ENCODE results near the gene DENND4A.
A peak's percentile ranks its signal among the peaks of the same experiment; 100 is the strongest.

The DENND4A gene

GRCh38 chr15:65639509-65639908, 152.6 kb downstream of the DENND4A start:
- Mint-ChIP-seq H3K27ac (no peak overlapping the region), H3K4me3 (no peak overlapping the region), H3K27me3 (no peaks in the 10 kb centered on the region), H3K36me3 (ENCODE audit: low read depth) (no peaks in the 10 kb centered on the region), H3K4me1 (peaks cover 9% of the 10 kb centered on the region), H3K9me3 (no peaks in the 10 kb centered on the region)
- DNase-seq (no peak), ATAC-seq (no peak)

DNA sequence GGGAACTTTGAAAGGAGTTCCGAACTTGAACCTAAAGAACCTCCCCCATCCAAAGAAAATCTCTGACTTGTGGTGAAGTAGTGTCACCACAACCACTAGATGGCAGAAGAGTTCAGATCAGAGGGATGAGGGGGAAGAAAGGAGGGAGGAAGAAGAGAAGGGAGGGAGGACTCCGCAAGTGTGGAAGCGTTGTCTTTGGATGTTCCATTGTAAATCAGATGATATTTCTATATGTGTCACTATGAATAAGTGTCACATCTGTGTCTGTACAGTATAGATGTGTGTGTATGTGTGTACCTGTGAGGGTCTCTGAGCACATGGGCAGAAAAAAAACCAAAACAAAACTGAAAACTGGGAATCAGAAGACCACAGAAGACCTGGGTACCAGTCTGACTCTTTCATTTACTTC, 153.4 kb downstream of the DENND4A start:
- H3K27me3 Mint-ChIP-seq = no peaks in the 10 kb centered on the region
- H3K4me3 Mint-ChIP-seq = no peak overlapping the region
- peaks cover 9% of the 10 kb centered on the region for H3K4me1 Mint-ChIP-seq
- H3K27ac Mint-ChIP-seq = no peak overlapping the region
- H3K9me3 Mint-ChIP-seq = no peaks in the 10 kb centered on the region
- no peaks in the 10 kb centered on the region for H3K36me3 Mint-ChIP-seq (ENCODE audit: low read depth)
- ATAC-seq = peak; percentile 55
- DNase-seq = peak; percentile 12

DNA sequence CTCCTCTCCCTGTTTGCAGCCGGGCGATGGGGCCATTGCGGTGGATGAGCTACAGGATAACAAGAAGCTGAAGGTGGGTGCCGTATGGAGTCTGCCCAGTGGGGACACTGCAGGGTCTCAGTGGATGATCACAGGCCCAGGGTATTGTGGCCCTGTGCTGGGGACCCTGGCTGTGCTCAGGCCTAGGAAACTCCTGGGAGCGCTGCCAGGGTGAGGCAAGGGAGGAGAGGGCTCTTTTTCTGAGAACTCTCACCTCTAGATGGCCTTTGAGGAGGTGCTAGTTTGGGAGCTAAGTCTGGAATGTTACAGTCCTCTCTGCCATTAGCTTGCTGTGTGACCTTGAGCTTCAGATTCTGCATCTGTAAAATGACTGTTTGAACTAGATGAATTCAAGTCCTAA, 154.0 kb downstream of the DENND4A start:
- H3K27me3 Mint-ChIP-seq = no peaks in the 10 kb centered on the region
- H3K27ac Mint-ChIP-seq = no peak overlapping the region
- peaks cover 9% of the 10 kb centered on the region for H3K4me1 Mint-ChIP-seq
- no peak overlapping the region for H3K4me3 Mint-ChIP-seq
- ATAC-seq (no peak), DNase-seq (no peak)
- H3K9me3 Mint-ChIP-seq = no peaks in the 10 kb centered on the region
- no peaks in the 10 kb centered on the region for H3K36me3 Mint-ChIP-seq (ENCODE audit: low read depth)

DNA sequence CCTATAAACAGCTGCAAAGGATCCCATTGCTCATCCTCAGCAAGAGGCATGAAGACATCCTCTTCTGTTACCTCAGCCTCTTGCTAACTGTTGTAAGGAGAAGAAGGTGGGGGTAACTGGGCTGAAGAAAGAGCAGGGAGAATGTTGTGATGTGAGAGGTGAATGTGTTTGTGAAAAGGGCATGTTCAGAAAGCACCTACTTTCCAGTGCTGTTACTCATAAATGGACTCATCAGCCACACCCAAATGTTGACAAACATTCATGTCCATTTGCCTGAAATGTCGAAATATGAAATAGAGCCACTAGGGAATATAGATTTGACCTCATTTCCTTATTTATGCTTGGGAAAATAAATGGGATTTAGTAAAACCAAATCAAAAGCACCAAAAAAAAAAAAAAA, 157.7 kb downstream of the DENND4A start:
- Mint-ChIP-seq H3K36me3 (ENCODE audit: low read depth) (no peaks in the 10 kb centered on the region), H3K9me3 (no peaks in the 10 kb centered on the region), H3K4me1 (peaks cover 33% of the 10 kb centered on the region), H3K4me3 (no peak overlapping the region), H3K27ac (no peak overlapping the region), H3K27me3 (no peaks in the 10 kb centered on the region)
- ATAC-seq (no peak), DNase-seq (no peak)

DNA sequence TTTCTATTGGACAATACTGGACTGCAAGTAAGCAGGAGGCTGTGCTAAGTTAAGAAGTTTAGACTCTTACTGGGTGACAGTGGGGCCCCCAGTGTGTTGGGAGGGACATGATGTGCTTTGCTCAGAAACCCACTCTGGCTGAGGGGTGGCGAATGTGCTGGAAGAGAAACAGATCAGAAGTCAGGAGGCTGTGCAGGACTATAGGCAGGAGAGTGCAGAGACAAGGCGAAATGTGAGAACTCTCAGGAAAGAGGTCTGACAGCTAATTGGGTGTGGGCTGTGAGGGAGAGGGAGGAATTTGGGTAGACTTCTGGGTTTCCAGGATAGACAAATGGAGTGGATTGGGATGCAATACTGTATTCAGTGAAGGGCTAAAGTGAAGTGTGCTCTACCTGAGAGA, 158.3 kb downstream of the DENND4A start:
- peaks cover 29% of the 10 kb centered on the region for H3K4me1 Mint-ChIP-seq
- no peaks in the 10 kb centered on the region for H3K27me3 Mint-ChIP-seq
- H3K4me3 Mint-ChIP-seq = no peak overlapping the region
- no peaks in the 10 kb centered on the region for H3K36me3 Mint-ChIP-seq (ENCODE audit: low read depth)
- no peak for ATAC-seq
- H3K9me3 Mint-ChIP-seq = no peaks in the 10 kb centered on the region
- no peak overlapping the region for H3K27ac Mint-ChIP-seq
- DNase-seq = no peak

GRCh38 chr15:65632780-65633375, 159.2 kb downstream of the DENND4A start:
- H3K36me3 Mint-ChIP-seq (ENCODE audit: low read depth) = no peaks in the 10 kb centered on the region
- H3K4me3 Mint-ChIP-seq = no peak overlapping the region
- H3K27me3 Mint-ChIP-seq = no peaks in the 10 kb centered on the region
- DNase-seq (no peak), ATAC-seq (no peak)
- no peak overlapping the region for H3K27ac Mint-ChIP-seq
- peaks cover 23% of the 10 kb centered on the region for H3K4me1 Mint-ChIP-seq
- H3K9me3 Mint-ChIP-seq = no peaks in the 10 kb centered on the region

GRCh38 chr15:65631503-65631902, 160.6 kb downstream of the DENND4A start:
- Mint-ChIP-seq H3K27me3 (no peaks in the 10 kb centered on the region), H3K4me1 (peaks cover 23% of the 10 kb centered on the region), H3K27ac (no peak overlapping the region), H3K36me3 (ENCODE audit: low read depth) (no peaks in the 10 kb centered on the region), H3K4me3 (no peak overlapping the region), H3K9me3 (no peaks in the 10 kb centered on the region)
- no peak for DNase-seq
- no peak for ATAC-seq

- ATAC-seq = no peak
- no peak overlapping the region for H3K27ac Mint-ChIP-seq
- H3K9me3 Mint-ChIP-seq = no peaks in the 10 kb centered on the region
Observed at GRCh38 chr15:65630760-65631159, 161.3 kb downstream of the DENND4A start.

DNA sequence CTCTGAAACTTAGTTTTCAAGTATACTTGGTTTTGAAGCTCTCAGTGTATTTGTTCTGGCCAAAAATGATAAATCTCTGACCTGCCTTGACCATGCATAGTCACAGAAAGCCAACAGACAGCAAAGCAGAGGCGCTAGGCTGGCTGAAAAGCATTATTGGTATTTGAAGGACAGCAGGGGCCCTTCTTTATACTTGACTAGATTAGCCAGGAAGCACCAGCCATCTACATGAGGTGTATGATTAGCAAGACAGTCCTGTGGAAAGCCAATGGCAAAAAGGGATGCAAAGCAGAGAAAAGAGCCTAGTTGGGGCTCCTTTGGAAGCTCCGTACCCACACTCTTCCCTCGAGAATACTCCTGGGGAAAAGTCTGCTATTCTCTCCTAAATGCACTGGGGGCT, 162.5 kb downstream of the DENND4A start:
- peaks cover 23% of the 10 kb centered on the region for H3K4me1 Mint-ChIP-seq
- H3K36me3 Mint-ChIP-seq (ENCODE audit: low read depth) = peaks cover 5% of the 10 kb centered on the region
- H3K4me3 Mint-ChIP-seq = no peak overlapping the region
- H3K27me3 Mint-ChIP-seq = no peaks in the 10 kb centered on the region
- DNase-seq (no peak), ATAC-seq (no peak)
- H3K27ac Mint-ChIP-seq = no peak overlapping the region
- H3K9me3 Mint-ChIP-seq = no peaks in the 10 kb centered on the region

More at GRCh38 chr15:65630760-65631159, 161.3 kb downstream of the DENND4A start:
- Mint-ChIP-seq H3K4me1 (peaks cover 23% of the 10 kb centered on the region), H3K36me3 (ENCODE audit: low read depth) (no peaks in the 10 kb centered on the region), H3K27me3 (no peaks in the 10 kb centered on the region), H3K4me3 (no peak overlapping the region)
- DNase-seq = no peak

DNA sequence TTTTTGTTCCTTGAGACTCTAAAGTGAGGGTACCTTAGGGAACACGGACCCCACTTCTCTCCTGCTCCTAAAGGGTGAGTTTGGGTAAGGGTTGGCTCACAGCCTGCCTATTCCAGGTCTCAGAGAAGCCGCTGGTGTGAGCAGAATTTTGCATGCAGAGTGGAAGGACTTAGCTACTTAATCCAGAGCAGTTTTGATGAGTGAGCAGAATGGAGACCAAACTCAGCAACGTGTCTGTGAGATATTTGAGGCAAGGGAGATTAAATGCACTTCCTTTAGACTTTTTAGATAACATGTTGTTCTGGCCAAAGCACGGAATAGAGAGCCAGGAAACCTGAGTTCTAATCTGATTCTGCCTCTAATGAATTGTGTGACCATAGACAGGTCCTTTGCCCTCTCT, 165.2 kb downstream of the DENND4A start:
- Mint-ChIP-seq H3K9me3 (no peaks in the 10 kb centered on the region), H3K27ac (no peak overlapping the region), H3K27me3 (no peaks in the 10 kb centered on the region), H3K4me1 (peaks cover 12% of the 10 kb centered on the region), H3K4me3 (no peak overlapping the region), H3K36me3 (ENCODE audit: low read depth) (peaks cover 9% of the 10 kb centered on the region)
- ATAC-seq = no peak
- no peak for DNase-seq

GRCh38 chr15:65623103-65623502, 169.0 kb downstream of the DENND4A start:
- DNase-seq = no peak
- Mint-ChIP-seq H3K27me3 (no peaks in the 10 kb centered on the region), H3K4me3 (no peak overlapping the region), H3K9me3 (no peaks in the 10 kb centered on the region), H3K36me3 (ENCODE audit: low read depth) (peaks cover 9% of the 10 kb centered on the region), H3K27ac (no peak overlapping the region), H3K4me1 (no peaks in the 10 kb centered on the region)
- no peak for ATAC-seq

GRCh38 chr15:65621638-65622037, 170.5 kb downstream of the DENND4A start, which contains the start of gene SLC24A1:
Gene SLC24A1 (plus strand): TSS chr15:65621938. CDS start chr15:65624081, 2,143 bp downstream.
- H3K36me3 Mint-ChIP-seq (ENCODE audit: low read depth) = peaks cover 9% of the 10 kb centered on the region
- no peak for ATAC-seq
- H3K27me3 Mint-ChIP-seq = no peaks in the 10 kb centered on the region
- H3K27ac Mint-ChIP-seq = no peak within 1 kb of the TSS
- no peak for DNase-seq
- no peak within 1 kb of the TSS for H3K4me3 Mint-ChIP-seq
- no peaks in the 10 kb centered on the region for H3K4me1 Mint-ChIP-seq
- no peaks in the 10 kb centered on the region for H3K9me3 Mint-ChIP-seq

DNA sequence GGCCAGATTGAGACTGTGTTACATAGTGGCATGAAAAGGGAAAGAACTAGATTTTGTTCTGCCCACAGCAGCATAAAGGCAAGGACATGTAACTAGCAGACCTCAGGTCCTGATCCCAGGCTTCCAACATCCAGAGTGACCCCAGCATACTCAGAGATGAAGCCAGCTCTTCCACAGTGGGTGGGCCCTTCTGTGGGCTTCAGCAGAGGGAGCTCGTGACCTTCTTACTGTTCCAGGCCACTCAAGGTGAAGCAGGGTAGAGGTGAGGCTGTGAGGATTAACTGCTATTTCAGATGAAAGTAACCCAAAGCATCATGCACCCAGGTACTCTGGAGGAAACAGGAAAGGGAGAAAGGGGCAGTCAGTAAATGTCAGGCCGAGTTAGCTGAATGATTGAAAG, 171.3 kb downstream of the DENND4A start:
- H3K27ac Mint-ChIP-seq = no peak overlapping the region
- H3K27me3 Mint-ChIP-seq = no peaks in the 10 kb centered on the region
- DNase-seq = no peak
- no peaks in the 10 kb centered on the region for H3K9me3 Mint-ChIP-seq
- H3K36me3 Mint-ChIP-seq (ENCODE audit: low read depth) = peaks cover 9% of the 10 kb centered on the region
- no peak overlapping the region for H3K4me3 Mint-ChIP-seq
- H3K4me1 Mint-ChIP-seq = no peaks in the 10 kb centered on the region
- no peak for ATAC-seq

GRCh38 chr15:65619626-65620290, 172.3 kb downstream of the DENND4A start:
- H3K9me3 Mint-ChIP-seq = no peaks in the 10 kb centered on the region
- H3K4me1 Mint-ChIP-seq = no peaks in the 10 kb centered on the region
- no peaks in the 10 kb centered on the region for H3K27me3 Mint-ChIP-seq
- DNase-seq (no peak), ATAC-seq (no peak)
- no peak overlapping the region for H3K4me3 Mint-ChIP-seq
- peaks cover 5% of the 10 kb centered on the region for H3K36me3 Mint-ChIP-seq (ENCODE audit: low read depth)
- H3K27ac Mint-ChIP-seq = no peak overlapping the region

DNA sequence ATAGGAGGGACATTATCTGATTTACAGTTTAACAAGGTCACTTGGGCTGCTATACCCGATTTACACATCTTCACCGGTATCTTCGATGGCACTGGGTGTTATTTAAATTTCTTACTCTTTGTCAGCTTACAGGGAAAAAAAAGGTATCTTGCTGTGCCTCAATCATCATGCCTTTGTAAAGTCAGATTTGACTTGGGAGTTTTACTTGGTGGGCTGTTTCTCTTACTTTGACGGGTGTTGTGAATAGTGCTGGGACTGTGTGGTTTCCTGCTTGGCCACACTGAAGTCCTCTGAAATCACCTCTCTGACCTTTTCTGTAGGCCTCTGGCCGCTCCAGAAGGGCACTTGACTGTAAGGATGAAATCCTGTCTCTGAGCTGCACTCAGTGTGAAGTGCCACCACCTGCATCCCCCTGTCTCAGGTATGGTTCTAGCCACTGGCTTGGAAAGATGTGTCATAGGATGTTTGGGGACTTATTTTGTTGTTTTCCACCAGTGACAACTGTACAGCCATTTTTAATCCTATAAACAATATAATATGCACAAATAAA, 173.5 kb downstream of the DENND4A start:
- Mint-ChIP-seq H3K36me3 (ENCODE audit: low read depth) (no peaks in the 10 kb centered on the region), H3K9me3 (no peaks in the 10 kb centered on the region), H3K4me1 (no peaks in the 10 kb centered on the region), H3K27me3 (no peaks in the 10 kb centered on the region), H3K27ac (no peak overlapping the region), H3K4me3 (no peak overlapping the region)
- ATAC-seq (no peak), DNase-seq (no peak)
